Lower leg skin (tissue), 3 donors: ENCODE data around the gene CPSF7.

Experiments
- POLR2A ChIP-seq, 2 donors: fragments of 450-650 bp; IDR thresholded peaks; one replicate each; pipeline ENCODE4 v1.6.1; 2016 to 2017; ENCODE audit warnings: antibody characterized with exemption in 2 of 2, mild to moderate bottlenecking in 1 of 2, moderate library complexity in 1 of 2
- TF ChIP-seq, protein P1 (sequence below), 3 donors: fragments of 450-650 bp; IDR thresholded peaks; one replicate each; pipeline ENCODE4 v1.5.1; 2016; ENCODE audit warnings: antibody characterized with exemption in 3 of 3, mild to moderate bottlenecking in 3 of 3, moderate library complexity in 2 of 3

DNA sequence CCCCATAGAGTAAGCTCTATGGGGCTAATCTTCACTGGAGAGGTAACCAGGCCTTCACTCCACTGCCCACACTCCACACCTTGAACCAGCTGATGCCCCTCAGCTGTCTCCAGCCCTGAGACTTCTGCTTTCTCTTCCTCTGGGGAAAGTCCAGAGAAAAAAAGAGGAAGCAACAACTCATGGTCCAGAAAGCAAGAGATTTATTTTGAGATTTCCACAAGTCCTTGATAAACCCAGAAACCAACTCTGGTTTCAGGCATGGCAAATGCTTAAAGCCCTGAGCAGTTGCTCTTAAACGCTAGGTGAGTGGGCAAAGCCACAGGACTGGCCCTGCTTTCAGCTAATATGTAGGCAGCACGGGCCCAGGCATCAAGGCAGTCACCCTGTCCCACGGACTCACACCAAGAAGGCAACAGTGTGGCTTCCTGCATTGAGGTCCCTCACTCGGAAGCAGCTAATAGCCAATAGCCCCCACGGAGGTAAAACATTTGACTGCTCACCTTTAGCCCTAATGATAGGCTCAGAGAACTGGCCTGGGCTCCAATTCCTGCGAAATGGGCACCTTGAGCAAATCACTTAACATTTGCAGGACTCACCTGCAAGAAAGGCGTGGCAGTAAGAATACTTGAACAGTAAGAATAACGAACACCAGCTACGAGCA, 72.4 kb downstream of the CPSF7 start:
- no peak for TF ChIP-seq POLR2A (IDR thresholded peaks at IDR 0.05)
- TF ChIP-seq, protein P1, sequence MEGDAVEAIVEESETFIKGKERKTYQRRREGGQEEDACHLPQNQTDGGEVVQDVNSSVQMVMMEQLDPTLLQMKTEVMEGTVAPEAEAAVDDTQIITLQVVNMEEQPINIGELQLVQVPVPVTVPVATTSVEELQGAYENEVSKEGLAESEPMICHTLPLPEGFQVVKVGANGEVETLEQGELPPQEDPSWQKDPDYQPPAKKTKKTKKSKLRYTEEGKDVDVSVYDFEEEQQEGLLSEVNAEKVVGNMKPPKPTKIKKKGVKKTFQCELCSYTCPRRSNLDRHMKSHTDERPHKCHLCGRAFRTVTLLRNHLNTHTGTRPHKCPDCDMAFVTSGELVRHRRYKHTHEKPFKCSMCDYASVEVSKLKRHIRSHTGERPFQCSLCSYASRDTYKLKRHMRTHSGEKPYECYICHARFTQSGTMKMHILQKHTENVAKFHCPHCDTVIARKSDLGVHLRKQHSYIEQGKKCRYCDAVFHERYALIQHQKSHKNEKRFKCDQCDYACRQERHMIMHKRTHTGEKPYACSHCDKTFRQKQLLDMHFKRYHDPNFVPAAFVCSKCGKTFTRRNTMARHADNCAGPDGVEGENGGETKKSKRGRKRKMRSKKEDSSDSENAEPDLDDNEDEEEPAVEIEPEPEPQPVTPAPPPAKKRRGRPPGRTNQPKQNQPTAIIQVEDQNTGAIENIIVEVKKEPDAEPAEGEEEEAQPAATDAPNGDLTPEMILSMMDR (IDR thresholded peaks at IDR 0.05), result no peak
